ENCODE data around the gene PDAP1. TPM values are rescaled to one million over a fixed set of nuclear protein-coding genes. Genes with fewer than 3 reads are reported as not detected.

PDAP1 gene
- total and polyA plus RNA-seq, 2 of the 4 experiments (the other 2 are of a cell fraction) = 40.3 to 193 TPM

DNA sequence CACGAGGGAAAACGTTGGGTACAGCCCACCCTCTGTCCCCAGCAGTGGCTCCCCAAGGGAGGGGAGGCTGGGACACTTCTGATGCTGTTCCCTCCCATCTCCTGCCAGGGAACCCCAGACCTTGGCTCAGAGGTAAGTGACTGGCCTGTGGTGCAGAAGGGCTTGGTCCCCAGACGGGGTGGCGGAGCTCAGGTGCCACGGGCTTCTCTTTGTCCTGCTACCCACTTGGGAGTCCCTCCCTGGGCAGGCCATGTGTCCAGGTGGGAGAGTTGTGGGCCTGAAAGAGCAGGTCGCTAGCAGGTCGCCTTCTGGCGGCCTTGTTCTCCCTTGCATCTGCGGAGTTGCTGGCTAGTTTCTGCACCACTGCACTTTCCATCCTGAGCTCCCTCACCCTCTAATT lies 47.5 kb upstream of the PDAP1 start:
- no peak overlapping the region for H3K4me2 ChIP-seq (ENCODE audit: low read depth, low read length)
- no CpG with 5 or more reads among the region's 9 CpGs for WGBS, 2 experiments (ENCODE audit: extremely low coverage in 2 of 2, insufficient read length in 1 of 2)
- H3K79me1 ChIP-seq (ENCODE audit: low read depth in 1 of 2, low read length in 2 of 2) = peaks cover 19 to 79% of the 10 kb centered on the region in 2 experiments
- H3K14ac ChIP-seq (replicated peaks; ENCODE audit: low read depth, low read length) = no peak overlapping the region
- intact Hi-C loops (cut with micrococcal nuclease) = no loop called here
- no TSS peak for BruUV-seq (replicated peaks)
- H3K4me1 ChIP-seq (ENCODE audit: control insufficient read depth, insufficient read depth, low read length) = no peaks in the 10 kb centered on the region
- H2BK15ac ChIP-seq (ENCODE audit: low read depth, low read length) = no peak overlapping the region
- H2AFZ ChIP-seq (replicated peaks; ENCODE audit: low read length, poor library complexity) = no peak overlapping the region
- H2AK5ac ChIP-seq (ENCODE audit: low read depth, low read length) = no peak overlapping the region
- H3K9me3 ChIP-seq (ENCODE audit: control insufficient read depth, insufficient read depth, low read length) = no peaks in the 10 kb centered on the region
- no peak for DNase-seq
- ChIA-PET CTCF (no interaction called here), POLR2A (ENCODE audit: unreplicated experiment) (no interaction called here)
- TF ChIP-seq RAD21 (IDR thresholded peaks at IDR 0.05; ENCODE audit: low read length) (no peak), CHD1 (IDR thresholded peaks at IDR 0.05; ENCODE audit: low read depth, low read length) (no peak), MAZ (IDR thresholded peaks at IDR 0.05; ENCODE audit: borderline replicate concordance, low read depth, low read length) (no peak), CEBPB (IDR thresholded peaks at IDR 0.05; ENCODE audit: low read depth, low read length) (no peak), FOS (IDR thresholded peaks at IDR 0.05; ENCODE audit: low read depth, low read length) (no peak), BHLHE40 (IDR thresholded peaks at IDR 0.05; ENCODE audit: low read depth, low read length) (no peak), MXI1 (IDR thresholded peaks at IDR 0.05; ENCODE audit: borderline replicate concordance, low read depth, low read length) (no peak), RCOR1 (IDR thresholded peaks at IDR 0.05; ENCODE audit: insufficient replicate concordance, low read length) (no peak), NFE2L2 (IDR thresholded peaks at IDR 0.05; ENCODE audit: low read depth, low read length) (no peak), MAFK (IDR thresholded peaks at IDR 0.05; ENCODE audit: low read depth, low read length) (no peak), RFX5 (IDR thresholded peaks at IDR 0.05; ENCODE audit: low read depth, low read length) (no peak), POLR2A (IDR thresholded peaks at IDR 0.05; ENCODE audit: low read depth, low read length) (no peak), SMC3 (IDR thresholded peaks at IDR 0.05; ENCODE audit: low read depth, low read length) (no peak)
- TF ChIP-seq, protein P1, sequence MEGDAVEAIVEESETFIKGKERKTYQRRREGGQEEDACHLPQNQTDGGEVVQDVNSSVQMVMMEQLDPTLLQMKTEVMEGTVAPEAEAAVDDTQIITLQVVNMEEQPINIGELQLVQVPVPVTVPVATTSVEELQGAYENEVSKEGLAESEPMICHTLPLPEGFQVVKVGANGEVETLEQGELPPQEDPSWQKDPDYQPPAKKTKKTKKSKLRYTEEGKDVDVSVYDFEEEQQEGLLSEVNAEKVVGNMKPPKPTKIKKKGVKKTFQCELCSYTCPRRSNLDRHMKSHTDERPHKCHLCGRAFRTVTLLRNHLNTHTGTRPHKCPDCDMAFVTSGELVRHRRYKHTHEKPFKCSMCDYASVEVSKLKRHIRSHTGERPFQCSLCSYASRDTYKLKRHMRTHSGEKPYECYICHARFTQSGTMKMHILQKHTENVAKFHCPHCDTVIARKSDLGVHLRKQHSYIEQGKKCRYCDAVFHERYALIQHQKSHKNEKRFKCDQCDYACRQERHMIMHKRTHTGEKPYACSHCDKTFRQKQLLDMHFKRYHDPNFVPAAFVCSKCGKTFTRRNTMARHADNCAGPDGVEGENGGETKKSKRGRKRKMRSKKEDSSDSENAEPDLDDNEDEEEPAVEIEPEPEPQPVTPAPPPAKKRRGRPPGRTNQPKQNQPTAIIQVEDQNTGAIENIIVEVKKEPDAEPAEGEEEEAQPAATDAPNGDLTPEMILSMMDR (conservative IDR thresholded peaks at IDR 0.05; ENCODE audit: low read depth, low read length) = no peak
- TF ChIP-seq, protein P2, sequence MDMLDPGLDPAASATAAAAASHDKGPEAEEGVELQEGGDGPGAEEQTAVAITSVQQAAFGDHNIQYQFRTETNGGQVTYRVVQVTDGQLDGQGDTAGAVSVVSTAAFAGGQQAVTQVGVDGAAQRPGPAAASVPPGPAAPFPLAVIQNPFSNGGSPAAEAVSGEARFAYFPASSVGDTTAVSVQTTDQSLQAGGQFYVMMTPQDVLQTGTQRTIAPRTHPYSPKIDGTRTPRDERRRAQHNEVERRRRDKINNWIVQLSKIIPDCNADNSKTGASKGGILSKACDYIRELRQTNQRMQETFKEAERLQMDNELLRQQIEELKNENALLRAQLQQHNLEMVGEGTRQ (IDR thresholded peaks at IDR 0.05; ENCODE audit: low read depth, low read length) = no peak
- no peak overlapping the region for H4K5ac ChIP-seq (ENCODE audit: low read depth, low read length)
- no peak for ATAC-seq (ENCODE audit: low read depth)
- dilution Hi-C loops (cut with HindIII; ENCODE audit: low sequenced_read_pairs, unreplicated experiment) = no loop called here
- peaks cover 3% of the 10 kb centered on the region; the same call in 1 of the 2 replicates for H3K9me1 ChIP-seq (ENCODE audit: insufficient read depth, low read length)
- H3K23ac ChIP-seq (ENCODE audit: low read depth, low read length) = no peak overlapping the region
- H4K20me1 ChIP-seq (ENCODE audit: insufficient read depth, low read length) = peaks cover 61% of the 10 kb centered on the region
- H4K91ac ChIP-seq (ENCODE audit: insufficient read depth, low read depth, low read length) = no peak overlapping the region
- no peak overlapping the region for H3K18ac ChIP-seq (ENCODE audit: low read depth, low read length)
- H3K9ac ChIP-seq (ENCODE audit: low read depth, low read length) = no peak overlapping the region
- peaks cover 83% of the 10 kb centered on the region for H3K36me3 ChIP-seq (ENCODE audit: control insufficient read depth, insufficient read depth, low read length)
- no peak overlapping the region for H3K56ac ChIP-seq (ENCODE audit: extremely low read depth, insufficient read depth, low read length)
- H3K27me3 ChIP-seq (ENCODE audit: control insufficient read depth, insufficient read depth, low read length) = no peaks in the 10 kb centered on the region
- no peak overlapping the region for H4K8ac ChIP-seq (ENCODE audit: low read depth in 2 of 2, low read length in 2 of 2)
- H3K4ac ChIP-seq (ENCODE audit: low read depth, low read length) = no peak overlapping the region
- H3K4me3 ChIP-seq (ENCODE audit: insufficient read depth, low read depth, low read length) = no peak overlapping the region
- no peak overlapping the region for H2AK9ac ChIP-seq (replicated peaks; ENCODE audit: low read depth, low read length, poor library complexity)
- no peak overlapping the region for H3K27ac ChIP-seq (ENCODE audit: insufficient read depth, low read length)
- in situ Hi-C loops (cut with MboI; ENCODE audit: low sequenced_read_pairs) = no loop called here
- H2BK5ac ChIP-seq (ENCODE audit: low read depth, low read length, poor library complexity, severe bottlenecking) = no peak overlapping the region
- H2BK20ac ChIP-seq (ENCODE audit: low read depth, low read length) = no peak overlapping the region
- H2BK120ac ChIP-seq (ENCODE audit: low read depth, low read length) = no peak overlapping the region

All from IMR-90 (cell line).